SU-DHL-6 (cell line): ENCODE results near the gene GFOD1.
"Not testable (repeated sequence)": the region's sequence is repeated elsewhere in the genome, so short reads cannot be mapped to it uniquely, and the experiment has no call there.

ENCODE experiments used
- H2AFZ ChIP-seq: fragments of 200-600 bp; sonication (generic); 2 replicates; pipeline ENCODE4 v1.6.1; 2014; ENCODE audit warnings: low read depth, mild to moderate bottlenecking, moderate library complexity, mixed read lengths, antibody characterized with exemption, low read length; ENCODE audit not compliant: severe bottlenecking
- H3F3A ChIP-seq: fragments of 200-600 bp; shearing (Covaris generic); 2 replicates; pipeline ENCODE4 v1.6.0; 2016; ENCODE audit warnings: antibody characterized with exemption, mild to moderate bottlenecking; ENCODE audit not compliant: insufficient read depth
- H3K27ac ChIP-seq: fragments of 200-600 bp; sonication (generic); 2 replicates; pipeline ENCODE4 v1.5.1; 2016; ENCODE audit warnings: low read depth, mild to moderate bottlenecking, low read length, moderate library complexity, mixed read lengths
- H3K27me3 ChIP-seq: fragments of 200-600 bp; sonication (generic), shearing (Covaris generic); 2 replicates; pipeline ENCODE4 v1.6.0; 2014; ENCODE audit warnings: mild to moderate bottlenecking, low read length
- H3K36me3 ChIP-seq: fragments of 200-600 bp; sonication (generic); 2 replicates; pipeline ENCODE4 v1.6.1; 2014; ENCODE audit warnings: mild to moderate bottlenecking, low read length, mixed read lengths
- H3K4me2 ChIP-seq: fragments of 300-600, 200-600 bp; shearing (Covaris generic), sonication (generic); 2 replicates; pipeline ENCODE4 v1.6.0; 2014; ENCODE audit warnings: low read length, low read depth, mild to moderate bottlenecking; ENCODE audit not compliant: poor library complexity, severe bottlenecking
- H3K4me3 ChIP-seq: fragments of 200-600 bp; sonication (generic); 2 replicates; pipeline ENCODE4 v1.5.1; 2014; ENCODE audit warnings: antibody characterized with exemption, low read length, mild to moderate bottlenecking, mixed read lengths; ENCODE audit not compliant: insufficient read depth, poor library complexity, severe bottlenecking
- H3K79me2 ChIP-seq: fragments of 200-600 bp; sonication (generic); 2 replicates; pipeline ENCODE4 v1.6.1; 2014; ENCODE audit warnings: mild to moderate bottlenecking, low read length, moderate library complexity; ENCODE audit not compliant: insufficient read depth
- H3K9ac ChIP-seq: fragments of 200-600 bp; sonication (generic); 2 replicates; pipeline ENCODE4 v1.7.0; 2014; ENCODE audit warnings: mild to moderate bottlenecking, low read length
- H3K9me2 ChIP-seq: fragments of 200-600 bp; sonication (generic); replicated peaks from 2 replicates; pipeline ENCODE4 v1.6.1; 2014; ENCODE audit warnings: low read length; ENCODE audit not compliant: insufficient read depth
- H3K9me3 ChIP-seq: fragments of 200-600 bp; sonication (generic); 2 replicates; pipeline ENCODE4 v1.6.1; 2014; ENCODE audit warnings: low read length, mixed read lengths; ENCODE audit not compliant: insufficient read depth
- H4K20me1 ChIP-seq: fragments of 200-600 bp; sonication (generic); 2 replicates; pipeline ENCODE4 v1.6.1; 2014; ENCODE audit warnings: low read depth, mild to moderate bottlenecking, antibody characterized with exemption, low read length, moderate library complexity, mixed read lengths
- CTCF ChIP-seq: fragments of 200-600 bp; sonication (generic); IDR thresholded peaks from one replicate; pipeline ENCODE4 v1.5.1; 2017; ENCODE audit warnings: antibody characterized with exemption, mild to moderate bottlenecking, low read length, moderate library complexity; ENCODE audit not compliant: insufficient read depth, poor library complexity, severe bottlenecking
- EZH2phosphoT487 ChIP-seq: fragments of 200-600 bp; sonication (generic), shearing (Covaris generic); conservative IDR thresholded peaks from 2 replicates; pipeline ENCODE4 v1.6.1; 2018; ENCODE audit warnings: mild to moderate bottlenecking, antibody characterized with exemption, low read length, moderate library complexity, mixed read lengths

The GFOD1 gene

GRCh38 chr6:13434777-13435176 is 52.6 kb downstream of the GFOD1 start:
- Histone ChIP-seq H3K9me2 (no peaks in the 10 kb centered on the region), H3F3A (no peaks in the 10 kb centered on the region), H3K27ac (no peak overlapping the region), H3K9me3 (no peaks in the 10 kb centered on the region), H3K4me3 (no peak overlapping the region), H3K36me3 (no peaks in the 10 kb centered on the region), H3K27me3 (no peaks in the 10 kb centered on the region), H2AFZ (no peak overlapping the region), H3K9ac (no peak overlapping the region), H3K4me2 (no peak overlapping the region), H3K79me2 (no peaks in the 10 kb centered on the region), H4K20me1 (peaks cover 4% of the 10 kb centered on the region; the same call in 1 of the 2 replicates)
- TF ChIP-seq CTCF, result no peak

GRCh38 chr6:13434135-13434775 is 53.1 kb downstream of the GFOD1 start:
- H3K9ac ChIP-seq, H3K9me3 ChIP-seq, H3K27me3 ChIP-seq, H3F3A ChIP-seq, H3K79me2 ChIP-seq, H3K27ac ChIP-seq, H2AFZ ChIP-seq, H3K36me3 ChIP-seq, H3K4me3 ChIP-seq, H3K4me2 ChIP-seq, H3K9me2 ChIP-seq, H4K20me1 ChIP-seq: not testable (repeated sequence)

- Histone ChIP-seq H3K9ac (no peak overlapping the region), H3K9me3 (no peaks in the 10 kb centered on the region), H3K36me3 (no peaks in the 10 kb centered on the region), H3F3A (no peaks in the 10 kb centered on the region), H3K4me2 (no peak overlapping the region), H3K27ac (no peak overlapping the region), H3K9me2 (no peaks in the 10 kb centered on the region), H3K27me3 (no peaks in the 10 kb centered on the region), H2AFZ (no peak overlapping the region), H4K20me1 (peaks cover 4% of the 10 kb centered on the region; the same call in 1 of the 2 replicates), H3K4me3 (no peak overlapping the region), H3K79me2 (no peaks in the 10 kb centered on the region)
- TF ChIP-seq CTCF (no peak), EZH2phosphoT487 (no peak)
Measured at GRCh38 chr6:13433709-13434121, 53.7 kb downstream of the GFOD1 start.

GRCh38 chr6:13432526-13433184 is 54.7 kb downstream of the GFOD1 start:
- Histone ChIP-seq H3K27me3 (no peaks in the 10 kb centered on the region), H2AFZ (no peak overlapping the region), H3K9me3 (no peaks in the 10 kb centered on the region), H3K9me2 (no peaks in the 10 kb centered on the region), H3K79me2 (no peaks in the 10 kb centered on the region), H3K4me2 (no peak overlapping the region), H3K9ac (no peak overlapping the region), H4K20me1 (peaks cover 4% of the 10 kb centered on the region; the same call in 1 of the 2 replicates), H3K27ac (no peak overlapping the region), H3K36me3 (no peaks in the 10 kb centered on the region), H3F3A (no peaks in the 10 kb centered on the region), H3K4me3 (no peak overlapping the region)
- TF ChIP-seq CTCF (no peak), EZH2phosphoT487 (no peak)
